ENCODE data around the gene GATA5.

- TF ChIP-seq CTCF (IDR thresholded peaks at IDR 0.05; ENCODE audit: poor library complexity, severe bottlenecking) (no peak), RAD21 (conservative IDR thresholded peaks at IDR 0.05) (no peak), POLR2AphosphoS5 (IDR thresholded peaks at IDR 0.05) (no peak), EP300 (conservative IDR thresholded peaks at IDR 0.05; ENCODE audit: poor library complexity, severe bottlenecking) (no peak), REST (IDR thresholded peaks at IDR 0.05; ENCODE audit: borderline replicate concordance) (no peak), EZH2 (IDR thresholded peaks at IDR 0.05; ENCODE audit: borderline replicate concordance, insufficient read depth, low read length, poor library complexity, severe bottlenecking) (no peak), TAF1 (IDR thresholded peaks at IDR 0.05; ENCODE audit: low read depth) (no peak), MXI1 (conservative IDR thresholded peaks at IDR 0.05; ENCODE audit: poor library complexity, severe bottlenecking) (no peak)
Observed at GRCh38 chr20:62494537-62494936, 18.7 kb upstream of the GATA5 start.
